Right ventricle myocardium superior (tissue), 1 donor: ENCODE results near the gene MAP1LC3A. TPM values are rescaled to one million over a fixed set of nuclear protein-coding genes. Genes with fewer than 3 reads are reported as not detected.

Experiments used
- ATAC-seq: fragments of 200-7000 bp; cut with Tn5 transposase; one replicate; pipeline ENCODE4 v1.9.1; 2020; ENCODE audit warnings: mild to moderate bottlenecking; ENCODE audit not compliant: poor library complexity
- DNase-seq: peaks from one replicate; pipeline ENCODE4 v3.0.0-alpha.2; 2020
- intact Hi-C: fragments of 100-400 bp; cut with DNase I; formaldehyde crosslinking; loops from one replicate; pipeline ENCODE4 v1.11.2; 2022
- total RNA-seq: library from RNA; stranded (reverse); fragmentation: NEBNext Ultra II Directional; extraction: Animal tissue kit (Norgen Biotek cat#: 25700); gene quantifications from one replicate; pipeline ENCODE4 v1.2.1, GENCODE V29; 2021
- donor health status: DM: no; HTN: yes; CAD: no; lungs with severe emphysema.

Gene MAP1LC3A
- total RNA-seq, 1 donor from 2014 or later, result 107 TPM

- no peak for ATAC-seq
- DNase-seq, result peak; percentile 21
- intact Hi-C loops, result no loop called here
Observed at GRCh38 chr20:34541917-34542316, 16.6 kb upstream of the MAP1LC3A start.

GRCh38 chr20:34542439-34542838, 16.1 kb upstream of the MAP1LC3A start:
- intact Hi-C loops, result no loop called here
- ATAC-seq, result no peak
- DNase-seq, result peak; percentile 13

GRCh38 chr20:34543463-34544056, 15.0 kb upstream of the MAP1LC3A start:
- ATAC-seq, result no peak
- DNase-seq, result peak; percentile 26
- intact Hi-C loops, result no loop called here

- ATAC-seq (peak; percentile 73), DNase-seq (peak; percentile 43)
- intact Hi-C loops, result no loop called here
Observed at GRCh38 chr20:34544109-34544796, 14.3 kb upstream of the MAP1LC3A start.

- intact Hi-C loops, result no loop called here
- DNase-seq (peak; percentile 17), ATAC-seq (no peak)
Observed at GRCh38 chr20:34546751-34547181, 11.8 kb upstream of the MAP1LC3A start.

- peak; percentile 16 for DNase-seq
- ATAC-seq, result no peak
- intact Hi-C loops, result no loop called here
Observed at GRCh38 chr20:34547844-34548613, 10.5 kb upstream of the MAP1LC3A start.

- DNase-seq (peak; percentile 4), ATAC-seq (no peak)
- intact Hi-C loops, result no loop called here
Observed at GRCh38 chr20:34549291-34549928, 9.1 kb upstream of the MAP1LC3A start.

- intact Hi-C loops, result no loop called here
- ATAC-seq (no peak), DNase-seq (peak; percentile 16)
Observed at GRCh38 chr20:34549929-34550305, 8.6 kb upstream of the MAP1LC3A start.

GRCh38 chr20:34552569-34552968, 5.9 kb upstream of the MAP1LC3A start:
- DNase-seq, result peak; percentile 18
- ATAC-seq, result no peak
- intact Hi-C loops, result no loop called here

GRCh38 chr20:34553366-34553867, 5.1 kb upstream of the MAP1LC3A start:
- DNase-seq (peak; percentile 47), ATAC-seq (peak; percentile 58)
- intact Hi-C loops, result no loop called here

- DNase-seq (no peak), ATAC-seq (no peak)
- intact Hi-C loops, result no loop called here
Observed at GRCh38 chr20:34557936-34558319, 590 bp upstream of the MAP1LC3A start.

GRCh38 chr20:34559311-34560140, 1.0 kb downstream of the MAP1LC3A start:
- peak; percentile 0 for ATAC-seq
- peak; percentile 49 for DNase-seq
- intact Hi-C loops, result no loop called here

- DNase-seq, result no peak
- no peak for ATAC-seq
- intact Hi-C loops, result no loop called here
Observed at GRCh38 chr20:34560141-34560523, 1.6 kb downstream of the MAP1LC3A start.

GRCh38 chr20:34560614-34561013, 2.1 kb downstream of the MAP1LC3A start:
- no peak for ATAC-seq
- intact Hi-C loops, result no loop called here
- no peak for DNase-seq

- DNase-seq (no peak), ATAC-seq (no peak)
- intact Hi-C loops, result no loop called here
Observed at GRCh38 chr20:34561661-34562060, 3.1 kb downstream of the MAP1LC3A start.

GRCh38 chr20:34562641-34563040, 4.1 kb downstream of the MAP1LC3A start:
- no peak for DNase-seq
- intact Hi-C loops, result no loop called here
- ATAC-seq, result no peak

GRCh38 chr20:34564833-34565232, 6.3 kb downstream of the MAP1LC3A start:
- peak; percentile 46 for ATAC-seq
- intact Hi-C loops, result no loop called here
- DNase-seq, result no peak
